H1 (cell line): Measurements from ENCODE around the gene RNF39. TPM values are rescaled to one million over a fixed set of nuclear protein-coding genes. Genes with fewer than 3 reads are reported as not detected.

Experiments
- CTCF ChIA-PET: fragments of 300-600 bp; sonication (Branson Sonifier 250); formaldehyde crosslinking; loops from one replicate; lab custom pipeline; 2021; ENCODE audit not compliant: partially characterized antibody; lab: Charles Lee
- POLR2A ChIA-PET: fragments of 300-600 bp; sonication (Branson Sonifier 250); formaldehyde crosslinking; loops from one replicate; lab custom pipeline; 2021; ENCODE audit warnings: inconsistent platforms; ENCODE audit not compliant: partially characterized antibody; lab: Charles Lee
- DNase-seq, 2 experiments: peaks; one replicate each; pipeline versions ENCODE4 v3.0.0 to v3.0.0-alpha.2; 2010 to 2022; ENCODE audit warnings: low spot score in 2 of 2, low read depth in 1 of 2, mixed read lengths in 1 of 2
- FAIRE-seq: peaks from 2 replicates; lab custom pipeline; 2011; peaks lifted over from hg19 to GRCh38; lab: Jason Lieb, UNC
- H2AFZ ChIP-seq: 2 replicates; pipeline ENCODE4 v1.8.1; 2012; ENCODE audit warnings: low read length, inconsistent platforms
- H2AK5ac ChIP-seq: 2 replicates; pipeline ENCODE4 v1.6.1; 2013; ENCODE audit warnings: low read depth, low read length
- H2BK120ac ChIP-seq: replicated peaks from 2 replicates; pipeline ENCODE3; 2013; ENCODE audit warnings: low read depth, low read length, inconsistent platforms
- H2BK12ac ChIP-seq: 2 replicates; pipeline ENCODE4 v1.6.1; 2013; ENCODE audit warnings: low read depth, low read length
- H2BK15ac ChIP-seq: 2 replicates; pipeline ENCODE4 v1.6.1; 2013; ENCODE audit warnings: low read length
- H2BK20ac ChIP-seq: 2 replicates; pipeline ENCODE4 v1.6.1; 2013; ENCODE audit warnings: low read length
- H2BK5ac ChIP-seq: 2 replicates; pipeline ENCODE4 v1.6.1; 2013; ENCODE audit warnings: low read depth, low read length
- H3K14ac ChIP-seq: 2 replicates; pipeline ENCODE4 v1.6.1; 2013; ENCODE audit warnings: inconsistent platforms; ENCODE audit not compliant: insufficient read length
- H3K18ac ChIP-seq: 2 replicates; pipeline ENCODE4 v1.6.1; 2013; ENCODE audit warnings: low read length; ENCODE audit errors: extremely low read depth
- H3K23ac ChIP-seq: 2 replicates; pipeline ENCODE4 v1.6.1; 2013; ENCODE audit warnings: inconsistent platforms; ENCODE audit not compliant: insufficient read length
- H3K23me2 ChIP-seq: 2 replicates; pipeline ENCODE4 v1.6.1; 2013; ENCODE audit warnings: low read depth, low read length
- H3K27ac ChIP-seq: 2 replicates; pipeline ENCODE4 v1.6.1; 2011; ENCODE audit warnings: low read depth, low read length, inconsistent platforms
- H3K27me3 ChIP-seq, 4 experiments: replicated peaks in 1 of 4; 1 replicate in 1 of 4; 2 replicates in 3 of 4; pipeline versions ENCODE4 v1.6.1 to v1.8.1; 2011 to 2013; ENCODE audit warnings: low read length in 3 of 4, mild to moderate bottlenecking in 3 of 4, inconsistent platforms in 2 of 4, mixed read lengths in 2 of 4, moderate library complexity in 1 of 4; ENCODE audit not compliant: control insufficient read depth in 3 of 4, insufficient read depth in 3 of 4; ENCODE audit errors: extremely low read depth in 1 of 4
- H3K36me3 ChIP-seq, 4 experiments: 2 replicates each; pipeline versions ENCODE4 v1.6.1 to v1.8.1; 2011 to 2013; ENCODE audit warnings: mild to moderate bottlenecking in 4 of 4, low read length in 3 of 4, moderate library complexity in 2 of 4, control low read depth in 1 of 4, inconsistent platforms in 1 of 4; ENCODE audit not compliant: insufficient read depth in 4 of 4, control insufficient read depth in 2 of 4
- H3K4ac ChIP-seq: replicated peaks from 2 replicates; pipeline ENCODE3; 2013; ENCODE audit warnings: low read length, low read depth, mixed read lengths, inconsistent platforms; ENCODE audit not compliant: insufficient read length
- H3K4me1 ChIP-seq, 4 experiments: replicated peaks in 1 of 4; 1 replicate in 1 of 4; 2 replicates in 3 of 4; pipeline versions ENCODE4 v1.6.1 to v1.8.1; 2011 to 2013; ENCODE audit warnings: low read length in 3 of 4, inconsistent platforms in 2 of 4, mixed read lengths in 1 of 4; ENCODE audit not compliant: insufficient read depth in 4 of 4, control insufficient read depth in 3 of 4
- H3K4me2 ChIP-seq, 2 experiments: 2 replicates each; pipeline versions ENCODE4 v1.6.1 to v1.8.1; 2011 to 2013; ENCODE audit warnings: low read depth in 2 of 2, low read length in 2 of 2, control low read depth in 1 of 2, inconsistent platforms in 1 of 2, mild to moderate bottlenecking in 1 of 2; ENCODE audit not compliant: insufficient read depth in 1 of 2
- H3K4me3 ChIP-seq, 4 experiments: fragments of 200-600, 300-600 bp in 1 of 4; sonication (generic), shearing (Covaris generic), sonication (Bioruptor Twin) in 1 of 4; 2 replicates each; pipeline versions ENCODE4 v1.5.1 to v1.8.1; 2011 to 2016; ENCODE audit warnings: low read length in 4 of 4, low read depth in 3 of 4, control low read depth in 2 of 4, inconsistent platforms in 2 of 4, mild to moderate bottlenecking in 2 of 4, mixed read lengths in 1 of 4, moderate library complexity in 1 of 4; ENCODE audit not compliant: insufficient read depth in 2 of 4; ENCODE audit errors: extremely low read depth in 1 of 4
- H3K56ac ChIP-seq: replicated peaks from 2 replicates; pipeline ENCODE3; 2013; ENCODE audit warnings: low read depth, mild to moderate bottlenecking, mixed read lengths, low read length, inconsistent platforms; ENCODE audit not compliant: insufficient read length
- H3K79me1 ChIP-seq: 2 replicates; pipeline ENCODE4 v1.6.1; 2013; ENCODE audit warnings: low read depth, low read length, control low read depth
- H3K79me2 ChIP-seq, 2 experiments: 2 replicates each; pipeline versions ENCODE4 v1.6.1 to v1.8.1; 2012 to 2013; ENCODE audit warnings: low read length in 2 of 2, mild to moderate bottlenecking in 2 of 2, inconsistent platforms in 1 of 2; ENCODE audit not compliant: insufficient read depth in 2 of 2, control insufficient read depth in 1 of 2
- H3K9ac ChIP-seq, 4 experiments: replicated peaks in 1 of 4; 1 replicate in 1 of 4; 2 replicates in 3 of 4; pipeline versions ENCODE4 v1.6.1 to v1.8.1; 2011 to 2013; ENCODE audit warnings: low read depth in 3 of 4, low read length in 3 of 4, control low read depth in 2 of 4, mild to moderate bottlenecking in 2 of 4, moderate library complexity in 2 of 4, inconsistent platforms in 1 of 4; ENCODE audit errors: extremely low read depth in 1 of 4
- H3K9me3 ChIP-seq, 2 experiments: 2 replicates each; pipeline versions ENCODE4 v1.6.1 to v1.8.1; 2012 to 2013; ENCODE audit warnings: mild to moderate bottlenecking in 2 of 2, moderate library complexity in 2 of 2, control low read depth in 1 of 2, inconsistent platforms in 1 of 2, low read depth in 1 of 2, low read length in 1 of 2, mixed read lengths in 1 of 2; ENCODE audit not compliant: insufficient read depth in 2 of 2
- H4K20me1 ChIP-seq, 2 experiments: replicated peaks in 1 of 2; 2 replicates each; pipeline versions ENCODE3 to v1.8.1; 2011 to 2013; ENCODE audit warnings: inconsistent platforms in 2 of 2, low read length in 2 of 2, mild to moderate bottlenecking in 1 of 2; ENCODE audit not compliant: insufficient read depth in 2 of 2, control insufficient read depth in 1 of 2
- H4K5ac ChIP-seq: 2 replicates; pipeline ENCODE4 v1.6.1; 2013; ENCODE audit warnings: low read length, low read depth, mixed read lengths, inconsistent platforms; ENCODE audit not compliant: insufficient read length
- H4K8ac ChIP-seq: 2 replicates; pipeline ENCODE4 v1.8.0; 2013; ENCODE audit warnings: mild to moderate bottlenecking, moderate library complexity, low read length, inconsistent platforms; ENCODE audit not compliant: insufficient read depth; ENCODE audit errors: extremely low read depth
- H4K91ac ChIP-seq: replicated peaks from 2 replicates; pipeline ENCODE3; 2013; ENCODE audit warnings: low read length, mixed read lengths, inconsistent platforms; ENCODE audit not compliant: insufficient read length
- ATF2 ChIP-seq: IDR thresholded peaks from 2 replicates; pipeline ENCODE4 v1.6.1; 2012; ENCODE audit warnings: low read length, inconsistent platforms
- CHD2 ChIP-seq: IDR thresholded peaks from 2 replicates; pipeline ENCODE4 v1.6.1; 2012; ENCODE audit warnings: low read length, improper control_type of control experiment
- CTCF ChIP-seq, 3 experiments: IDR thresholded peaks; 1 replicate in 2 of 3; 2 replicates in 1 of 3; pipeline versions ENCODE4 v1.5.1 to v1.6.1; 2011; ENCODE audit warnings: low read length in 3 of 3, mild to moderate bottlenecking in 3 of 3, inconsistent platforms in 2 of 3, low read depth in 1 of 3, moderate library complexity in 1 of 3; ENCODE audit not compliant: insufficient read depth in 1 of 3; ENCODE audit errors: control extremely low read depth in 1 of 3
- RNF2 ChIP-seq: fragments of 200-900, 300-1000 bp; sonication (generic); IDR thresholded peaks from 2 replicates; pipeline ENCODE4 v1.7.1; 2016; ENCODE audit warnings: borderline replicate concordance, low read depth, mild to moderate bottlenecking, antibody characterized with exemption, low read length; ENCODE audit not compliant: poor library complexity, severe bottlenecking; ENCODE audit errors: missing control alignments
- SP2 ChIP-seq: IDR thresholded peaks from 2 replicates; pipeline ENCODE4 v1.6.1; 2012; ENCODE audit warnings: mild to moderate bottlenecking, low read length, inconsistent platforms
- TAF7 ChIP-seq: optimal IDR thresholded peaks from 2 replicates; pipeline ENCODE3; 2011; ENCODE audit warnings: low read depth, mild to moderate bottlenecking, inconsistent platforms, low read length, moderate library complexity, borderline replicate concordance
- TCF12 ChIP-seq: IDR thresholded peaks from 2 replicates; pipeline ENCODE4 v1.6.1; 2011; ENCODE audit warnings: low read depth, mild to moderate bottlenecking, low read length
- WGBS, 2 experiments: shearing (Covaris generic) in 1 of 2; methylation state at CpG; one replicate each; pipeline versions ENCODE4 v1.1.6 to v1.1.7; 2013 to 2015; ENCODE audit warnings: low lambda C conversion rate in 2 of 2, mixed read lengths in 2 of 2, inconsistent platforms in 1 of 2, low coverage in 1 of 2, missing lambda C conversion rate in 1 of 2; ENCODE audit not compliant: insufficient replicate concordance in 2 of 2, insufficient coverage in 1 of 2, insufficient read length in 1 of 2; ENCODE audit errors: extremely low coverage in 1 of 2, missing lambda C conversion rate in 1 of 2; 5-methylcytosine and 5-hydroxymethylcytosine counted together
- polyA plus RNA-seq, 7 experiments: library from polyadenylated mRNA; depleted of rRNA in 3 of 7; stranded (reverse) in 5 of 7; unstranded in 2 of 7; fragments of >200 nt in 5 of 7; fragments of 200-250 nt in 2 of 7; gene quantifications; 1 replicate in 5 of 7; 2 replicates in 1 of 7; 4 replicates in 1 of 7; pipeline versions ENCODE4 v1.2.1 to v1.2.3, GENCODE V29; 2011 to 2013; ENCODE audit warnings: missing spikeins in 2 of 7, mixed read lengths in 2 of 7
- total RNA-seq: library from RNA; stranded (reverse); fragmentation: NEBNext Ultra II Directional; extraction: Animal tissue kit (Norgen Biotek cat#: 25700); gene quantifications from 2 replicates; pipeline ENCODE4 v1.2.1, GENCODE V29; 2021

Gene RNF39
- total and polyA plus RNA-seq, 2 of the 8 experiments (the other 6 are each of a cell fraction or from before 2014, with no cell fraction given), result 1.4 to 2.3 TPM

- Histone ChIP-seq H3K4me3 (no peak within 1 kb of the TSS), H2BK5ac (no peak within 1 kb of the TSS), H2AK5ac (no peak within 1 kb of the TSS), H3K9ac (no peak within 1 kb of the TSS), H4K20me1 (no peaks in the 10 kb centered on the region), H3K4me1 (no peaks in the 10 kb centered on the region), H2AFZ (no peak within 1 kb of the TSS), H3K56ac (no peak within 1 kb of the TSS), H3K79me1 (no peaks in the 10 kb centered on the region), H3K14ac (no peak within 1 kb of the TSS), H3K4me2 (no peak within 1 kb of the TSS), H3K79me2 (no peaks in the 10 kb centered on the region), H2BK120ac (no peak within 1 kb of the TSS), H4K91ac (no peak within 1 kb of the TSS), H2BK15ac (no peak within 1 kb of the TSS), H2BK20ac (no peak within 1 kb of the TSS), H4K8ac (no peak within 1 kb of the TSS), H2BK12ac (no peak within 1 kb of the TSS), H3K23ac (no peak within 1 kb of the TSS), H3K23me2 (no peaks in the 10 kb centered on the region), H4K5ac (no peak within 1 kb of the TSS), H3K27me3 (peaks cover 0 to 13% (median 7%) of the 10 kb centered on the region in 4 experiments; a peak in 5 of 7 replicates), H3K18ac (no peak within 1 kb of the TSS), H3K27ac (no peak within 1 kb of the TSS), H3K36me3 (no peaks in the 10 kb centered on the region), H3K4ac (no peak within 1 kb of the TSS), H3K9me3 (no peaks in the 10 kb centered on the region)
- ChIA-PET POLR2A (interaction anchor here (1.6 kb wide), 1 partner anchor 11 kb away, joined by 4 read pairs; no protein-coding TSS in a partner anchor), CTCF (interaction anchor here (1.6 to 3.6 kb wide), 5 partner anchors 10 to 19 kb away, joined by 4 to 23 read pairs (median 12); no protein-coding TSS in a partner anchor)
- no peak for DNase-seq
- 83 to 100% methylated on average over 1 to 3 of the region's 3 CpGs for WGBS, 2 experiments
- no peak for FAIRE-seq
- TF ChIP-seq ATF2 (no peak), RNF2 (no peak), CTCF (IDR thresholded peaks at IDR 0.05; ENCODE audit: control extremely low read depth in 1 of 3, insufficient read depth in 1 of 3, low read depth in 1 of 3, low read length in 3 of 3) (no peak), TAF7 (no peak), SP2 (no peak), CHD2 (no peak), TCF12 (no peak)
Measured at GRCh38 chr6:30113003-30113759, 37.6 kb upstream of the RNF39 start, which contains the start of gene TRIM31. TSS of gene TRIM31 (minus strand) at chr6:30113090. CDS start at chr6:30112805, 285 bp downstream.
